ENCODE results near the gene TCHHL1. TPM values are rescaled to one million over a fixed set of nuclear protein-coding genes. Genes with fewer than 3 reads are reported as not detected.

Gene TCHHL1
- total and polyA plus RNA-seq, 2 of the 4 experiments (the other 2 are of a cell fraction) = not detected

GRCh38 chr1:152067929-152068328, 20.9 kb downstream of the TCHHL1 start:
- ATAC-seq (ENCODE audit: low read depth) = no peak

More at GRCh38 chr1:152067929-152068328, 20.9 kb downstream of the TCHHL1 start:
- Histone ChIP-seq H3K18ac (ENCODE audit: low read depth, low read length) (no peak overlapping the region), H2BK20ac (ENCODE audit: low read depth, low read length) (no peak overlapping the region), H3K4me2 (ENCODE audit: low read depth, low read length) (no peak overlapping the region), H3K79me1 (ENCODE audit: low read depth in 1 of 2, low read length in 2 of 2) (no peaks in the 10 kb centered on the region), H3K9me3 (ENCODE audit: control insufficient read depth, insufficient read depth, low read length) (no peaks in the 10 kb centered on the region), H3K4me1 (ENCODE audit: control insufficient read depth, insufficient read depth, low read length) (no peaks in the 10 kb centered on the region), H4K20me1 (ENCODE audit: insufficient read depth, low read length) (no peaks in the 10 kb centered on the region), H3K4me3 (ENCODE audit: insufficient read depth, low read depth, low read length) (no peak overlapping the region), H2AK5ac (ENCODE audit: low read depth, low read length) (no peak overlapping the region), H3K36me3 (ENCODE audit: control insufficient read depth, insufficient read depth, low read length) (no peaks in the 10 kb centered on the region), H4K8ac (ENCODE audit: low read depth in 2 of 2, low read length in 2 of 2) (no peak overlapping the region), H3K27me3 (ENCODE audit: control insufficient read depth, insufficient read depth, low read length) (peaks cover 6% of the 10 kb centered on the region), H3K9me1 (ENCODE audit: insufficient read depth, low read length) (no peaks in the 10 kb centered on the region), H3K27ac (ENCODE audit: insufficient read depth, low read length) (no peak overlapping the region), H3K23ac (ENCODE audit: low read depth, low read length) (no peak overlapping the region), H3K56ac (ENCODE audit: extremely low read depth, insufficient read depth, low read length) (no peak overlapping the region), H2AK9ac (replicated peaks; ENCODE audit: low read depth, low read length, poor library complexity) (no peak overlapping the region), H2BK5ac (ENCODE audit: low read depth, low read length, poor library complexity, severe bottlenecking) (no peak overlapping the region), H3K4ac (ENCODE audit: low read depth, low read length) (no peak overlapping the region), H3K14ac (replicated peaks; ENCODE audit: low read depth, low read length) (no peak overlapping the region), H4K91ac (ENCODE audit: insufficient read depth, low read depth, low read length) (no peak overlapping the region), H2AFZ (replicated peaks; ENCODE audit: low read length, poor library complexity) (no peak overlapping the region), H4K5ac (ENCODE audit: low read depth, low read length) (no peak overlapping the region), H3K9ac (ENCODE audit: low read depth, low read length) (no peak overlapping the region), H2BK120ac (ENCODE audit: low read depth, low read length) (no peak overlapping the region), H2BK15ac (ENCODE audit: low read depth, low read length) (no peak overlapping the region)
- intact Hi-C loops (cut with micrococcal nuclease) (no loop called here), dilution Hi-C loops (cut with HindIII; ENCODE audit: low sequenced_read_pairs, unreplicated experiment) (no loop called here), in situ Hi-C loops (cut with MboI; ENCODE audit: low sequenced_read_pairs) (no loop called here)
- DNase-seq = no peak
- no CpG with 5 or more reads among the region's 1 CpG for WGBS, 2 experiments (ENCODE audit: extremely low coverage in 2 of 2, insufficient read length in 1 of 2)
- TF ChIP-seq CEBPB (IDR thresholded peaks at IDR 0.05; ENCODE audit: low read depth, low read length) = no peak
- ChIA-PET CTCF (no interaction called here), POLR2A (ENCODE audit: unreplicated experiment) (no interaction called here)
- BruUV-seq (replicated peaks) = no TSS peak
